HEK293T (cell line): ENCODE measurements around the gene TSPAN14.

Experiments
- CTCF ChIA-PET: fragments of 350-600 bp; formaldehyde crosslinking; extraction: SDS; loops from one replicate; lab custom pipeline; 2021; ENCODE audit warnings: antibody characterized with exemption, inconsistent platforms; lab: Yijun Ruan, JAX
- POLR2A ChIA-PET: fragments of 350-600 bp; formaldehyde crosslinking; extraction: SDS; loops from one replicate; lab custom pipeline; 2020; ENCODE audit warnings: antibody characterized with exemption, inconsistent platforms; lab: Yijun Ruan, JAX
- DNase-seq: peaks from one replicate; pipeline ENCODE4 v3.0.0; 2012; ENCODE audit warnings: mixed read lengths; ENCODE audit errors: extremely low spot score
- ARNT ChIP-seq: fragments of 450-650 bp; IDR thresholded peaks from 2 replicates; pipeline ENCODE4 v1.6.1; 2017; ENCODE audit warnings: mild to moderate bottlenecking
- BHLHE40 ChIP-seq: fragments of 450-650 bp; IDR thresholded peaks from 2 replicates; pipeline ENCODE4 v1.6.1; 2016; ENCODE audit warnings: mild to moderate bottlenecking, moderate library complexity, borderline replicate concordance
- CTBP1 ChIP-seq: fragments of 450-650 bp; IDR thresholded peaks from 2 replicates; pipeline ENCODE4 v1.6.1; 2016; ENCODE audit warnings: borderline replicate concordance
- ELF4 ChIP-seq: fragments of 450-650 bp; IDR thresholded peaks from 2 replicates; pipeline ENCODE4 v1.6.1; 2017; ENCODE audit warnings: antibody characterized with exemption
- FOXA1 ChIP-seq: fragments of 450-650 bp; IDR thresholded peaks from 2 replicates; pipeline ENCODE4 v1.6.1; 2016; ENCODE audit warnings: mild to moderate bottlenecking
- FOXK2 ChIP-seq: fragments of 450-650 bp; IDR thresholded peaks from 2 replicates; pipeline ENCODE4 v1.6.1; 2016; ENCODE audit warnings: mild to moderate bottlenecking
- FOXM1 ChIP-seq: fragments of 450-650 bp; IDR thresholded peaks from 2 replicates; pipeline ENCODE4 v1.6.1; 2017; ENCODE audit warnings: mild to moderate bottlenecking, borderline replicate concordance
- HDGF ChIP-seq: fragments of 450-650 bp; IDR thresholded peaks from 2 replicates; pipeline ENCODE4 v1.6.1; 2017; ENCODE audit warnings: antibody characterized with exemption, borderline replicate concordance
- L3MBTL2 ChIP-seq: fragments of 450-650 bp; conservative IDR thresholded peaks from 2 replicates; pipeline ENCODE4 v1.6.1; 2016; ENCODE audit warnings: mild to moderate bottlenecking
- LEF1 ChIP-seq: fragments of 450-650 bp; IDR thresholded peaks from 2 replicates; pipeline ENCODE4 v1.6.1; 2017; ENCODE audit warnings: mild to moderate bottlenecking, borderline replicate concordance
- NFRKB ChIP-seq: fragments of 450-650 bp; IDR thresholded peaks from 2 replicates; pipeline ENCODE4 v1.6.1; 2016; ENCODE audit warnings: mild to moderate bottlenecking, moderate library complexity
- PKNOX1 ChIP-seq: fragments of 450-650 bp; IDR thresholded peaks from 2 replicates; pipeline ENCODE4 v1.6.1; 2016
- SP1 ChIP-seq: fragments of 450-650 bp; IDR thresholded peaks from 2 replicates; pipeline ENCODE4 v1.6.1; 2017
- SUZ12 ChIP-seq: fragments of 450-650 bp; IDR thresholded peaks from 2 replicates; pipeline ENCODE4 v1.6.1; 2016; ENCODE audit warnings: mild to moderate bottlenecking
- TARDBP ChIP-seq: fragments of 450-650 bp; IDR thresholded peaks from 2 replicates; pipeline ENCODE4 v1.6.1; 2016
- ZNF384 ChIP-seq: fragments of 450-650 bp; IDR thresholded peaks from 2 replicates; pipeline ENCODE4 v1.6.1; 2016

TSPAN14 gene

GRCh38 chr10:80504897-80505465 lies 50.9 kb downstream of the TSPAN14 start:
- ChIA-PET CTCF (interaction anchor here (0.6 to 2.7 kb wide), 15 partner anchors 8 to 127 kb away, joined by 3 to 47 read pairs (median 7); no protein-coding TSS in a partner anchor), POLR2A (interaction anchor here (1.1 to 1.4 kb wide), 2 partner anchors 55 to 97 kb away, joined by 3 to 4 read pairs; partner anchors contain the start of gene PRXL2A)
- no peak for DNase-seq
- TF ChIP-seq L3MBTL2: no peak
- no peak for TF ChIP-seq HDGF
- no peak for TF ChIP-seq FOXA1
- TF ChIP-seq SUZ12: no peak
- TF ChIP-seq FOXM1: no peak

GRCh38 chr10:80506189-80506575 lies 52.1 kb downstream of the TSPAN14 start:
- DNase-seq: no peak
- ChIA-PET POLR2A (interaction anchor here (1.1 to 1.4 kb wide), 2 partner anchors 57 to 98 kb away, joined by 3 to 4 read pairs; partner anchors contain the start of gene PRXL2A), CTCF (interaction anchor here (0.6 to 2.7 kb wide), 21 partner anchors 9 to 157 kb away, joined by 3 to 47 read pairs (median 5); no protein-coding TSS in a partner anchor)
- TF ChIP-seq L3MBTL2: no peak
- TF ChIP-seq CTBP1: no peak
- TF ChIP-seq LEF1: no peak
- TF ChIP-seq FOXM1: no peak
- no peak for TF ChIP-seq FOXA1

- CTCF ChIA-PET: interaction anchor here (2.1 to 2.7 kb wide), 2 partner anchors 10 to 63 kb away, joined by 11 to 47 read pairs; no protein-coding TSS in a partner anchor
- POLR2A ChIA-PET: no interaction called here
- no peak for TF ChIP-seq SUZ12
- TF ChIP-seq L3MBTL2: no peak
- TF ChIP-seq FOXM1: no peak
- no peak for TF ChIP-seq ELF4
- TF ChIP-seq HDGF: no peak
- TF ChIP-seq PKNOX1: no peak
- DNase-seq: no peak
Observed at GRCh38 chr10:80506836-80507487, 52.9 kb downstream of the TSPAN14 start.

- TF ChIP-seq FOXK2 (no peak), NFRKB (no peak), BHLHE40 (no peak), PKNOX1 (no peak), ELF4 (no peak), FOXM1 (no peak), HDGF (no peak), FOXA1 (no peak), CTBP1 (no peak), ZNF384 (no peak), TARDBP (no peak), L3MBTL2 (no peak), SP1 (no peak), SUZ12 (no peak), LEF1 (no peak), ARNT (no peak)
- ChIA-PET CTCF (interaction anchor here (1.4 kb wide), 1 partner anchor 65 kb away, joined by 4 read pairs; no protein-coding TSS in a partner anchor), POLR2A (no interaction called here)
- no peak for DNase-seq
Observed at GRCh38 chr10:80509108-80509402, 54.9 kb downstream of the TSPAN14 start.

- ChIA-PET POLR2A (no interaction called here), CTCF (interaction anchor here (0.5 kb wide), 1 partner anchor 127 kb away, joined by 4 read pairs; no protein-coding TSS in a partner anchor)
- TF ChIP-seq ARNT: no peak
- no peak for TF ChIP-seq SP1
- no peak for TF ChIP-seq FOXA1
- no peak for TF ChIP-seq LEF1
- TF ChIP-seq FOXM1: no peak
- no peak for TF ChIP-seq SUZ12
- no peak for DNase-seq
Observed at GRCh38 chr10:80509403-80510161, 55.5 kb downstream of the TSPAN14 start.

- CTCF ChIA-PET: interaction anchor here (0.6 kb wide), 4 partner anchors 10 to 668 kb away, joined by 3 read pairs; no protein-coding TSS in a partner anchor
- TF ChIP-seq PKNOX1 (no peak), FOXA1 (no peak), NFRKB (no peak), LEF1 (no peak), BHLHE40 (no peak), ZNF384 (no peak), FOXM1 (no peak), HDGF (no peak), CTBP1 (no peak), FOXK2 (no peak), SP1 (no peak), TARDBP (no peak)
- POLR2A ChIA-PET: no interaction called here
- no peak for DNase-seq
Observed at GRCh38 chr10:80512031-80512526, 58.0 kb downstream of the TSPAN14 start.
